ENCODE results near the gene ZFP36L1. TPM values are rescaled to one million over a fixed set of nuclear protein-coding genes. Genes with fewer than 3 reads are reported as not detected.

The ZFP36L1 gene
- total and polyA plus RNA-seq, 9 of the 15 experiments (the other 6 are each of a cell fraction or from before 2014, with no cell fraction given): 1.3 to 26.6 (median 3.7) TPM

GRCh38 chr14:68797121-68797670, 4.3 kb upstream of the ZFP36L1 start (continued):
- TF ChIP-seq PKNOX1 (IDR thresholded peaks at IDR 0.05) (peak; percentile 52; the same call in 1 of the 2 replicates), HMBOX1 (IDR thresholded peaks at IDR 0.05) (0 out of 2 replicates have a peak, but pooled peaks have one; percentile 14), ZBTB40 (IDR thresholded peaks at IDR 0.05) (no peak), ZBTB40 (CRISPR knock-in tag; IDR thresholded peaks at IDR 0.05) (no peak), NRF1 (conservative IDR thresholded peaks at IDR 0.05 in 1 of 2, IDR thresholded peaks at IDR 0.05 in 1 of 2) (0 out of 4 replicates have a peak, but pooled peaks of 1 of the 2 experiments have one; percentile 9), FOXJ2 (tag; IDR thresholded peaks at IDR 0.05) (no peak), PTTG1 (tag; IDR thresholded peaks at IDR 0.05; ENCODE audit: low read depth) (no peak), RNF2 (IDR thresholded peaks at IDR 0.05) (no peak), TCFL5 (CRISPR knock-in tag; conservative IDR thresholded peaks at IDR 0.05) (no peak), ZHX1 (conservative IDR thresholded peaks at IDR 0.05; ENCODE audit: low read length) (no peak), HCFC1 (IDR thresholded peaks at IDR 0.05; ENCODE audit: low read depth, low read length) (no peak), NCOR1 (IDR thresholded peaks at IDR 0.05) (peak; percentile 33; the same call in 1 of the 2 replicates), PRMT5 (CRISPR knock-in tag; IDR thresholded peaks at IDR 0.05) (no peak), MTA2 (IDR thresholded peaks at IDR 0.05; ENCODE audit: low read depth) (no peak), ZBED1 (IDR thresholded peaks at IDR 0.05) (no peak), ZNF699 (CRISPR knock-in tag; IDR thresholded peaks at IDR 0.05; ENCODE audit: insufficient replicate concordance) (no peak)
